NB4 (cell line): Measurements from ENCODE around the gene MELTF.

Experiments
- DNase-seq: peaks from one replicate; pipeline ENCODE4 v3.0.0; 2010; ENCODE audit warnings: low read depth
- H3K4me3 ChIP-seq: one replicate; pipeline ENCODE4 v1.5.1; 2011; ENCODE audit warnings: mild to moderate bottlenecking, low read depth, low read length, moderate library complexity
- CTCF ChIP-seq: IDR thresholded peaks from one replicate; pipeline ENCODE4 v1.5.1; 2012; ENCODE audit warnings: low read depth, low read length
- MAX ChIP-seq: IDR thresholded peaks from 2 replicates; pipeline ENCODE4 v1.6.1; 2011; ENCODE audit warnings: low read depth, low read length
- MYC ChIP-seq: IDR thresholded peaks from 2 replicates; pipeline ENCODE4 v1.6.1; 2011; ENCODE audit warnings: low read depth, low read length
- POLR2A ChIP-seq: IDR thresholded peaks from 2 replicates; pipeline ENCODE4 v1.6.1; 2011; ENCODE audit warnings: mild to moderate bottlenecking; ENCODE audit not compliant: insufficient read length; ENCODE audit errors: extremely low read depth

Gene MELTF

DNA sequence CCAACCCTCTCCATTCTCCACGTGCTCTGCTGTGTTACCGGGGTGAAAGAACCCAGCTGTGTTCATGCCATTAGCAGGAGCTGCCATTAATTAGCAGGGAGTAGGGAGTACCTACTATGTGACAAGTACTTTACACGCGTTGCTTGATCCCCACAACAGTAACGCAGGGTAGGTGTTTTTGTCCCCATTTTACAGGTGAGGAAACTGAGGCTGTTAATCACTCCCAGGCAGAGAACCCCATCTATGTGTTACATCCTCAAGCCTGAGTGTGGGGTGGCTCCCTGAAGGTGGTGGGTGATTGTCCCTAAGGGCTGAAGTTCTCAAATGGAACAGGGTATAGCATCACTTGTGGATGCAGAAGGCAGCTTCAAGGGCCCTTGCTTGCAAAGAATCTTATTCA lies 22.8 kb downstream of the MELTF start:
- H3K4me3 ChIP-seq = no peak overlapping the region
- TF ChIP-seq POLR2A = no peak
- TF ChIP-seq CTCF = no peak
- no peak for DNase-seq

DNA sequence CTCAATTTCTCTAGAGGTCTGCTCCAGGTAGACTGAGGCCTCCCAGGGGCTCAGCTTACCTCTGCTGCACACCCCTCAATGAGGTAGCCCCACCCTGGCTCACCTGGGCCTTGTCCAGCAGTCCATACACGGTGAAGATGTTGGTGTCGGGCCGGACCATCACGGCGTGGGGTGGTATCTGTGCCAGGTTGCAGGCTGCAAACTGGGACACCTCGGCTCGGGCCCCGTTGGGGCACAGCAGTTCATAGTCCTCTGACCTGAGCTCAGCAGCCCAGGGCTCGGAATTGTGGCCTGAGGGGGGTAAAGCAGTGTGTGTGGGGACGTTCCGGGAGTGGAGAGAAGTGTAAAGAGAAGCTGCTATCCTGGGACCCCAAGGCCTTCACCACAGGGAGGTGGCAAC lies 23.2 kb downstream of the MELTF start:
- TF ChIP-seq MAX (no peak), POLR2A (no peak), CTCF (no peak), MYC (no peak)
- H3K4me3 ChIP-seq = no peak overlapping the region
- DNase-seq = no peak

DNA sequence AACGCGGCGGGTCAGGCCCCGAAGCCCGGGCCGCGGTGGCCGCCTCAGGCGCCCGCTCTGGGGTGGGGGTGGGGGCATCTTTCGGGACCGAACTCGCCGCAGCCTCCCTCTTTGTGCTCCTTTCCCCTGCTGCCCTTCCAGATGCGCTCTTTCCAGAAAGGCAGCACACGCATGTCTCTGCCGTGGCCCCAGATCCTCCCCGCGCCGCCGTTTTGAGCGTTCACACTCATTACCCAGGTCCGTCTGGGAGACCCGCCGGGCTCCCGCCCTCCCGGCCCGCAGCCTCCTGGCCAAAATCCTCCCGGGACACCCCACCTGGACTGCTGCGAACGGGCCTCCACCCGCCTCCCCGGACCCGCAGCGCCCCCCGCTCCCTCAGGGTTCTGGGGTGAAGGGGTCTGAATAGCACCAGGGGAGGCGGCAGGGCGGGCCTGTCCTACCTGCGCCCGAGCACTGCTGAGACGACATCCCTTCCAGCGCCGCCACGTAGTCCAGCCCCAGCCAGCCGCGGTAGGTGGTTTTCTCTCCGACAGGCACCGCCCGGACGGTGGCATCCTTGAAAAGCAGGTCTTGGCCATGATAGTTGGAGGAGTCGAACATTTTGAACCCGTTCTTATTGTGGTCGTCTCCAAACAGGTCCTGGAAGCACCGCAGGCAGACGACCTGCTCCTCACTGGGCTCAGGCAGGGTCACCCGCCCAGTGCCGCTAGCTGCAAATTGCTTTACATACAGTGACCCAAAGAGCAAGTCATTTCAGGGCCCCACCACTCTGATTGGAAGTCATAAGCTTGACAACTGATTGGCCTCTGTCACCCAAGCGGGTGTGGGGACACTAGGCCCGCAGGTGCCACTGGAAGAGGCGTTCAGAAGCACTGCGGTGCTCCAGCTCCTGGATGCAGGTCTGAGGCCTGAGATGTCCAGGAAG lies 25.9 kb downstream of the MELTF start:
- H3K4me3 ChIP-seq = peak overlapping the region; percentile 9
- no peak for DNase-seq
- TF ChIP-seq MAX = no peak
- no peak for TF ChIP-seq POLR2A
- TF ChIP-seq CTCF = no peak
- no peak for TF ChIP-seq MYC

DNA sequence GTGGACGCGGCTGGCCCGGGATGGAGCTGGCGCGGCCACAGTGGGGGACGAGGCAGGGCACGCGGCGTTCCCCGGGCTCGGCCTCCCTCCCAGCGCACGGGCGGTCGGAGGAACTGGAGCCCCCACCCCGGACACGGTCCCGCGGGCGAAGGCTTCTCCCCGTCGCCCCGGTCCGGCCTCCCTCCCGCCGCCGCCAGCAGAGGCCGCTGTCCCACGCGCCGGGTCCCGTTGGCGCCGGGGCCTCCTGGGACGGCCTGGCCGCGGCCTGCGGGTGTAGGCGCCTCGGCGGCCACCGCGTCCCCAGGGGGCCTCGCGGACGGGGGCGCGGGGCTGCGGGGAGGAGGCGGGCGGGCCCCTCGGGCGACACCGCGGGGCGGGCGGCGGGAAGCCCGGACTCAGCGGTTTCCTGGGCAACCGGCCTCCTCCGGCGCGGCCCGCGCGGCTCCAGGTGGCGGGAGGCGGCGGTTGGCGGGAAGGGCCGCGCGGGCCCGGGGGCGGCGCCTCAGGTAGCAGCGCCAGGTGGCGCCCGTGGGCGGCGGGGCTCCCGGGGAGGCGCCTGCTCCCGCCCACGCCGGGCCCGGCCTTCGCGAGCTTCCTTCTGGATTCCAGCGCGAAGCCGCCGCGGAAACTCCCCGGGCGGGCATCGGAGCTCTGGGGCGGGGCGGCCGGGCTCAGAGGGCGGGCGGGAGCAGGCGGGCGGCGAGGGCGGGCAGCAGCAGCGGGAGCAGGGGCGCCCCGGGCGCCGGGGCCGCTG lies 26.7 kb downstream of the MELTF start:
- TF ChIP-seq MAX (no peak), MYC (0 out of 2 replicates have a peak, but pooled peaks have one; percentile 21), POLR2A (no peak), CTCF (peak; percentile 51)
- DNase-seq = peak; percentile 83
- H3K4me3 ChIP-seq = no peak overlapping the region

- TF ChIP-seq MAX (no peak), POLR2A (no peak), CTCF (no peak), MYC (no peak)
- no peak for DNase-seq
- no peak overlapping the region for H3K4me3 ChIP-seq
These were observed 27.5 kb downstream of the MELTF start for GRCh38 chr3:197001972-197002700.
